Measurements from ENCODE around the gene STAM.
"Not testable (repeated sequence)": the region's sequence is repeated elsewhere in the genome, so short reads cannot be mapped to it uniquely, and the experiment has no call there.

STAM gene

GRCh38 chr10:17643755-17644484 is at the start of gene STAM:
Gene STAM (plus strand): TSS chr10:17644151. CDS start chr10:17644340, 189 bp downstream.
- DNase-seq, result peak; percentile 96

GRCh38 chr10:17597386-17597785 is 46.6 kb upstream of the STAM start:
- DNase-seq, result no peak

DNA sequence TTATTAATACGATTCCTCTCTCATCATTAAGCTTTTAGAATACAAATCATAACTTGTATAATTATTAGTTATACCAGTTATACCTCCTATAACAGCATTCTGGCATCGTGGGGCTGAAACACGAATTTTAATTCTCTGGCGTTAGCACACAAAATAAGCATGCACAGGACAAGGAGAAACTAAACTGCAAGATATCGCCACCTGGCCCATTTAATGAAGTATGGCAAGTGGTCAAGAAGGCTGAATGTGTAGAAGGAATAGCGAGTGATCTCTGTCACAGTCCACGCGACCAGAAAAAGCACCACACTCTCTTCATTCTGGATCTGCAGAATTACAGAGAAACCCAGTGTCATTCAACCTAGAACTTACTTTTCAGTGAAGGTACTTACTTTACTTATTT is 44.9 kb upstream of the STAM start:
- no peak for DNase-seq

DNA sequence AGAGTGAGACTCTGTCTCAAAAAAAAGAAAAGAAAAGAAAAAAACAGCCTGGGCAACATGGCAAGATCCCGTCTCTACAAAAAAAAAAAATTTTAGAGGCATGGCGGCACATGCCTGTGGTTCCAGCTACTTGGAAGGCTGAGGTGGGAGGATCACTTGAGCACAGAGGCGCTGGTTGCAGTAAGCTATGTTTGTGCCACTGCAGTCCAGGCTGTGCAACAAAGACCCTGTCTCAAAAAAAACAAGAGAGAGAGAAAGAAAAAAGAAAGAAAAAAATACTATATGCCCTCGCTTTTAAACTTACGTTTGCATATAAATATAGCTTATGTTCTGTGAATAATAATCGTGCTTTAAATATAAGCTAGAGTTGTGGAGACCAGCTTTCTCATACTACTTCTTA is 38.0 kb upstream of the STAM start:
- DNase-seq, result no peak

GRCh38 chr10:17606547-17607040 is 37.4 kb upstream of the STAM start:
- no peak for DNase-seq

GRCh38 chr10:17607060-17607459 is 36.9 kb upstream of the STAM start:
- no peak for DNase-seq

- DNase-seq, result no peak
Observed at GRCh38 chr10:17607603-17608332, 36.2 kb upstream of the STAM start.

DNA sequence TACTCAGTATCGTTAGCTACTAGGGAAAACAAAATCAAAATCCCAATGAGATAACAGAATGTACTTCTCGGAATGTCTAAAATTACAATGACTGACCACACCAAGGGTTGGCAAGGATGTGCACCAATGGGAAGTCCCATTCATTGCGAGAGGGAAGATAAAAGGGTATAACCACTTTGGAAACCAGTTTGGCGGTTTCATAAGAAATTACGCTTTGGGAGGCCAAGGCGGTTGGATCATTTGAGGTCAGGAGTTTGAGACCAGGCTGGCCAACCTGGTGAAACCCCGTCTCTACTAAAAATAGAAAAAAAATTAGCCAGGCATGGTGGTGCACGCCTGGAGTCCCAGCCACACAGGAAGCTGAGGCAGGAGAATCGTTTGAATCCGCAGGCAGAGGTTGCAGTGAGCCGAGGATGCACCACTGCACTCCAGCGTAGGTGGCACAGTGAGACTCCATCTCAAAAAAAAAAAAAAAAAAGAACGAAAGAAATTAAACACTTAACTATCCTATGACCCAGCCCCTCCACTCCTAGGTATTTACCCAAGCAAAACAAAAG is 34.4 kb upstream of the STAM start:
- DNase-seq, result no peak

DNA sequence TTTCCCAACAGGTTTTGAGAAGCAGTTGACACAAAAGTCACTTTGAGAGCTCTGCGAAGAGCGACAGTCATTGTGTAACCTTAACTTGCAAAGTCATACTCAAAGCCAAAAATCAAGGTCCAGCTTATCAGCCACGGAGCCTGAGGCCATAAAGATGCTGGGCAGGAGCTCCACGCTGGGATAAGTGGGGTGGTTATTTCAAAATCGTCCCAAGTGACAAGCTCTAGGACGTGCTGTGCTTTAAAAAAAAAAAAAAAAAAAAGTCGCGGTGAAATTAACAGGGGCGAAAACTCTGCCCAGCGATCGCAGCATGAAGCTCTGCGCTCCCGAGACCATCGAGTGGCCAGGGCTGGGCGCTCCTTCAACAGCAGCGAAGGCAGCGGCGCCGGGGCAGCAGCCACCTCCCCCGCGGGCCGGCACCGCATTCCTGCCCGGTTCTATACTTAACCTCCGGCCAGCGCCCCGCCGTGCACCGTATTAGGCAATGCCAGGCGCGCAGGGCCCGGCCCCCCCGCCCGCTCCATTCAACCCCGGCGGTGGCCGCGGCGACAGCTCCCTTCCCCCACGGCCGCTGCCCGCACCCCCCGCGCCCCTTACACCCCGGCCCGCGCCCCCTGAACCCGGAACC is 27.4 kb upstream of the STAM start:
- peak; percentile 62 for DNase-seq

DNA sequence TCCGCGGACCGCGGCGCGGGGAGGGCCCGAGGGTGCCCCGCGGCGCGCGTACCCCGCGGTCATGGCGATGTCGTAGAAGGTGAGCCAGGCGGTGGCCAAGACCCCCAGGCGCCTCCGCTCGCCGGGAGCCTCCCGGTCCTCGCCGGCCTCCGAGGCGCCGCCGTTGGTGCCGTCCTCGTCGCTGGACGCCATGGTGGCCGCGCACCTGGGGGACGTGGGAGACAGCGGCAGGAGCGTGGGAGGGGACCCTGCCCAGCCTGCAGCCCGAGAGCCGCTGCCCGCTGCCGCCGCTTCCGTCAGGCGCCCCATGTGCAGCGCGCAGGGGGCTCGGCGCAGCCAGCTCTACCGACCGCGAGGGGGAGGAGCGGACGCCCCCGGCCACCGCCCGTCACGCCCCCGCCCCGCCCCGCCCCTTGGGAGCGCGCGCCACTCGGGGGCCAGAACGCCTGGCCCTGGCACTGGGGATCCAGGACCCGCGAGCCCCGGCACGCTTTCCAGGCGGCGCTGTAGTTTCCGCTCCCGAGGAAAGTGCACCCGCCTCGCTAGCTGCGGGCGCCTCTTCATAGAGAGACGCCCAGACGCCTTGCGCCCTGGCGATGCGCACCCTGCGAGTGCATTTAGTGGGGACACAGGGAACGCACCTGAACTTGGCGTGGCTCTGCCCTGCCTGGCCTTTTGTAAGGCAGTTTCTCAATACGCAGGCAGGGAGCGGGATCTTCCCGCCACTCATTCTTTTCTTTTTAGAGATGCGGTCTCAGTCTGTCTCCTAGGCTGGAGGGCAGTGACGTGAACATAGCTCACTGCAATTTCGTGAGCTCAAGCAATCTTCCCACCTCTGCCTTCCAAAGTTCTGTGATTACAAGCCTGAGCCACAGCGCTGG is 26.7 kb upstream of the STAM start, which contains the start of gene HACD1:
Gene HACD1, minus strand, starts transcription at position 344 of the 881 bp plus-strand sequence. Its CDS starts 35 bp downstream, at position 309.
- peak; percentile 68 for DNase-seq

DNA sequence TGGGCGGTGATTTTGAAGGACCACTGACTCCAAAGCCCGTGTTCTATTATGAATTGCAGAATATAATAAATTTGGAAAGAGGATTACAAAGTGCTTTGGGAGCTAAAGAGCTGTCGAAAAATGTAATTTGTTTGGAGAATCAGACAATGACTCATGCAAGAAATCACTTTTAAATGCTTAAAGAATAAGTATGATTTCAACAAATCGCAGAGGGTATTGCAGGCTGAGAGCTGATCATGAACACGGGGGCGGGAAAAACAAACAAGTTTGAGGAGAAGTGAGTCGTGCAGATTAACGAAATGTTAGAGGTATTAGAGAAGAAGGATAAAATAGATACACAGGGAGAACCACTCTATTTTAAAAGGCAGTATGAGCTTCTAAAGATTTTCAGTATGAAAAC is 21.9 kb upstream of the STAM start:
- no peak for DNase-seq

DNA sequence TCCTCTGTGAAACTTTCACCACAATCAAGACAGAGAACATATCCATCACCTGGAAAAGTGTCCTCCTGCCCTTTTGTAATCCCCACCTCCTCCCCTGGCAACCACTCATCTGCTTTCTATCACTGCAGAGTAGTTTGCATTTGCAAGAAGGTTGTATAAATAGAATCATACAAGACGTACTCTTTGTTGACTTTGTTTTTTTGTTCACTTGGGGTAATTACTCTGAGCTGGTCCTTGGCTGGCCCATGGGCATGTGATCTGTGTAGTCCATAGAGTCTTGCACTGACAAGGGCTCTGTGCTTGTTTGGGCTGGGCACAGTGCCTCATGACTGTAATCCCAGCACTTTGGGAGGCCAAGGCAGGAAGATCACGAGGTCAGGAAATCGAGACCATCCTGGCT is 19.0 kb upstream of the STAM start:
- no peak for DNase-seq

DNA sequence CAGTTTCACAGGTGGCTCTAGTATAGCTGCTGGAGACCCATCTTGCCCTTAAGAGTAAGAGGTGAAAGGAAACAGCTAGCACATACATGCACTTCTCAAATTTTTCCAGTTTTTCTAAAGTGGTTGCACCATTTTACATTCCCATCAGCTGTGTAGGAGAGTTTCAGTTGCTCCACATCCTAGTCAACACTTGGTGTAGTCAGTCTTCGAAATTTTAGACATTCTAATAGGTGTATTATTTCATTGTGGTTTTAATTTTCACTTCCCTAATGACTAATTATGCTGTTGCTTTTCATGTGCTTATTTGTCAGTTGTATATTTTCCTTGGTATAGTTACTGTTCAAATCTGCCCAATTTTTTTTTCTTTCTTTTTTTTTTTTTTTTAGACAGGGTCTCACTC is 17.3 kb upstream of the STAM start:
- DNase-seq, result no peak

DNA sequence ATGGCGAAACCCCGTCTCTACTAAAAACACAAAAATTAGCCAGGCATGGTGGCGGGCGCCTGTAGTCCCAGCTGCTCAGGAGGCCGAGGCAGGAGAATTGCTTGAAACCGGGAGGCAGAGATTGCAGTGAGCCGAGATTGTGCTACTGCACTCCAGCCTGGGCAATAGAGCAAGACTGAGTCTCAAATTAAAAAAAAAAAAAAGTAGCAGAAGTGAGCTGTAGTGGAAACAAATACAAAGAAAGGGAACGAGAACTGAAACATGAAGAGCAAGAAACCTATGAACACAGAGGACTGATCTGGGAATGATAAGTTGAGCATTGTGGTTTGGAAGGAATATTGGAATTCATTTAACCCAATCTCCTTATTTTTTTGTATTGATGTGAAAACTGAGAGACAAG is 11.4 kb upstream of the STAM start:
- DNase-seq, result not testable (repeated sequence)

GRCh38 chr10:17633353-17633752 is 10.6 kb upstream of the STAM start:
- DNase-seq, result no peak

- no peak for DNase-seq
Observed at GRCh38 chr10:17637869-17638268, 6.1 kb upstream of the STAM start.

DNA sequence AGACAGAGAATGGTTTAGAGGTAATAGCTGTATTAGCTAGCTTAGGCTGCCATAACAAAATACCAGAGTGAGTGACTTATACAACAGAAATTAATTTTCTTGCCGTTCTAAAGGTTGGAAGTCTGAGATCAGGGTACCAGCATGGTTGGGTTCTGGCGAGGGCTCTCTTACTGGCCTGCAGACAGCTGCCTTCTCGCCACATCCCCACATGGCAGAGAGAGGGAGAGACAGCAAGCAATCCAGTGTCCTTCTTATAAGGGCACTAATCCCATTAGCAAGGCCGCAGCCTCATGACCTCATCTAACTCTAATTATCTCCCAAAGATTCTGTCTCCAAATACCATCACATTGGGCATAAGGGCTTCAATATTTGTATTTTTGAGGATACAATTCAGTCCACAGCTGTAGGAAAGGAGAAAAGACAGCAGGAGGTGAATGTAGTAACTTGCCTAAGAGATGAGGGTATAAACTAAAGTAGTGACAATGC is 3.6 kb upstream of the STAM start:
- no peak for DNase-seq

- no peak for DNase-seq
Observed at GRCh38 chr10:17643339-17643754, 604 bp upstream of the STAM start.

- DNase-seq, result no peak
Observed at GRCh38 chr10:17644485-17644943, 563 bp downstream of the STAM start.

DNA sequence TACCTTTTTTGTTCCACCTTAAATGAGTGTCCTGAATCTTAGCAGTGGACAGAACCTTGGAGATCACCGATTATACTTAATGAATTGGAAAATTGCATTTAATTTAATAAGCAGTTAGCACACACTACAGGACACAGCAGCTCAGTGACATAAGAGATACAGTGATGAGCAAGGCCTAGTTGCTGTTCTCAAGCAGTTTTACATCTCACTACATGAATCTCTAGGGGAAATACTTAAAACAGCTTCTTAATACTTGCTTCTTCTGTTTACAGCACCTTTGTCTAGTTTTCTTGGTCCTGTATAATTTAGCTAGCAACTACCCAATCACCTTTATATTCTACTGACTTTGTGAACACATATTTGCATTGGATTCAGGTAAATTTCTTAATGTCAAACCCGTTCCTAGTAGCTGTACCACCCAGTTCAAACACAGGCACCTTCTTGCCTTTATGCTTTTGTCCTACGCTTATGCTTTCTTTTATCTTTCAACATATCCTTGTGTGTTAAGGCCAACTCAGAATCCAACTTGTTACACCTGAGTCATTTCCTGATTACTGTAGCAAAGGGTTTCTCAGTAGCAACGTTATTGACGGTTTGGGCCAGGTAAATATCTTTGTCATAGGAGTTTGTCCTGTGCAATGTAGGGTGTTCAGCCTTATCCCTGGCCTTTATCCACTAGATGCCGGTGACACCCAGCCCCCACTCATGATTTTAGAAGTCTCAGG is 1.8 kb downstream of the STAM start:
- DNase-seq, result no peak

DNA sequence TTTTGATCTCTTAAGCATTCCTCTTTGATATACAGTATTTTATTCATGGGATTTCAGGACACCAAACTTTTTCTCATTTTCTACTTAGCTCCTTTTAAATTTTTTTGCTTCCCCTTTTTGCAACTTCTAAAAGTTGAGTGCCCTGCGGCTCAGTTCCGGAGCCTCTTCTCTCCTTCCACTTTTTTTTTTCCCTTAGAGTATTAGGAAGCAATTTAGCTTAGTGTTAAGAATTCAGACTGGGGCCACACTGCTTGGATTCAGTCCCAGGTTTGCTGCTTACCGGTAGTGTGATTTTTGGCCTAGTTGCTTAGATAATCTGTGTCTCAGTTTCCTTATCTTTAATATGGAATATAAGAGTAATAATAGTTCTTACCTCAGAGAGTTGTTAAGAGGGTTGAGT is 3.4 kb downstream of the STAM start:
- DNase-seq, result no peak

Data from left hindlimb (tissue), 1 donor.